Mucosa of gallbladder (tissue), 1 donor: ENCODE data around the gene ZNF184. TPM values are rescaled to one million over a fixed set of nuclear protein-coding genes. Genes with fewer than 3 reads are reported as not detected.

ENCODE experiments used
- DNase-seq: peaks from one replicate; pipeline ENCODE4 v3.0.0-alpha.2; 2020; ENCODE audit warnings: low spot score
- total RNA-seq: library from RNA; stranded (reverse); gene quantifications from one replicate; pipeline ENCODE4 v1.2.1, GENCODE V29; 2021
- donor health status: DM: no; HTN: no; CAD: no.

Gene ZNF184
- total RNA-seq, 1 donor from 2014 or later, result 6.4 TPM

DNA sequence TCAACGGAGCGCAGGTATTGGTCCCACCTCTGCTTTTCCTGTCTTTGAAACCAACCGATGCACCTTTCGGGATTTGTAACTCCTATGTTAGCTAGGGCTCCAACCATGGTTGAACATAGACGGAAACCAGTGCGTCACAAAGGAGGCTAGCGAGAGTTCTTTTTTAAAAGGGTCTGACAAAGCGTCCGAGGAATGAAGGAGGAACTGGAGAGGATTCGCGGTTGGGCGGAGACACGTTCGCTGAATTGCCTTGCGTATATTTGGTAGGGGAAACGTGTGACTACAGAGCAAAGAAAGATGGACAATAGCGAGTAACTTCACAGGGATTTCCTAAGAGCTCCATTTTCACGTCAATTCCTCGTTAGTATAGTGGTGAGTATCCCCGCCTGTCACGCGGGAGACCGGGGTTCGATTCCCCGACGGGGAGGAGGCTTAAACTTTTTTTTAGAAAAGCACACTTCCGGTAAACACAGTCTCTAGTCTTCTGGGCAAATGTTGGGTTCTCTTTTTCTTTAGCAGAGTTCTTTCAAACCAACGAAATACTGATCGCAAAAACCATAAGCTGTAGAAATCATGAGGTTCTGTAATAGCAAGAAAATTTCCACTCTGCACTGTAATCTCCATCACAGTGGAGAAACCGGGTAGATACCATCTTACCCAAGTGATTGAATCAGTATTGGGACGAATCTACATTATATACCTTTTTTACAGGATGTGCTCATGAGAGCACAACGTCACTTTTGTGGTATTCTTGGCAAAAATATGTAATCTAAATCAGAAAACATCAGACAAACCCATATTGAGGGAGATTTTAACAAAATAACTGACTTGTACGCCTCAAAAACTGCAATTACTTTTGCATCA lies 6.6 kb upstream of the ZNF184 start:
- DNase-seq, result peak; percentile 87

DNA sequence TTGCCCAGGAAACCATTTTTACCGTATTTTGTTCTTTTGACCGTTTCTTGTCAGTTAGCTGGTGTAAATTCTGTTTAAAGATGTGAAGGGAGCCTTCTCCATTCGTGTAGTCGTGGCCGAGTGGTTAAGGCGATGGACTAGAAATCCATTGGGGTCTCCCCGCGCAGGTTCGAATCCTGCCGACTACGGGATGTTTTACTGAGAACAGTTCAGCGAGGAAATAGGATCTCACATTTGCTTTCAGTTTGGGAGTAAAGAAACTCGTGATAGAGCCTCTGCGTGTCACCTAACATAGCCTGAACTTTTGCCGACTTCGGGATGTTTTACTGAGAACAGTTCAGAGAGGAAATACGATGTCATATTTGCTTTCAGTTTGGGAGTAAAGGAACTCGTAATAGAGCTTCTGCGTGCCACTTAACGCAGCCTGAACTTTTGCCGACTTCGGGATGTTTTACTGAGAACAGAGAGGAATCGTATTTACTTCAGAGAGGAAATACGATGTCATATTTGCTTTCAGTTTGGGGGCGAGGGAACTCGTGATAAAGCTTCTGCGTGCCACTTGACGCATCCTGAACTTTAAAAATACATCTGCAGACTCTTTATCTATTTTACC lies 5.9 kb upstream of the ZNF184 start:
- peak; percentile 94 for DNase-seq

DNA sequence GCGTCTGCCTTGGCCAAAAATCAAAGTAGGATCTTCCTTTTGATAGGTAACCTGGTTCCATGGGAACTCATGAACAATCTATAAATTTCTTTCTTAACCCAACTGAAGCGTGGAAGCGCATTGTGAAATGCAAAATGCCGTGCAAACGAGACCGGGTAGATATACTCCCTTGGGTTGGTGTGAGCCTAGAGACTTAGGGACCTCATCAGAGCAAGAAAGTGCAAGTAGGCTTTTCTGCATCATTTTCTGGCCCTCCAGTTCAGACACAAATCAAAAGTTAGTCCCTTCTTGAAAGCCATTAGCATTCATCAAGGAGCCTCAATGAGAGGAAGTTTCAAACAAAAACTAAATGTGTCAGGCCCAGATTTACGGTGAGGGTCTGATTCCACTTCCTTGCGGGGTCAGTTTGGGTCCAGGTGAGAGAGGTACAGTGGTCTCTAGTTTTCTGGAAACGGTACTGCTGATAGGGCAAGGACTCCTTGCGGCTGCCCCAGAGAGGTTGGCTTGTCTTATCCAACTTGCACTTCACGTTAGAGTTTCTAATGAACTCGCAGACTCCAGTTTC lies 5.3 kb upstream of the ZNF184 start:
- no peak for DNase-seq

DNA sequence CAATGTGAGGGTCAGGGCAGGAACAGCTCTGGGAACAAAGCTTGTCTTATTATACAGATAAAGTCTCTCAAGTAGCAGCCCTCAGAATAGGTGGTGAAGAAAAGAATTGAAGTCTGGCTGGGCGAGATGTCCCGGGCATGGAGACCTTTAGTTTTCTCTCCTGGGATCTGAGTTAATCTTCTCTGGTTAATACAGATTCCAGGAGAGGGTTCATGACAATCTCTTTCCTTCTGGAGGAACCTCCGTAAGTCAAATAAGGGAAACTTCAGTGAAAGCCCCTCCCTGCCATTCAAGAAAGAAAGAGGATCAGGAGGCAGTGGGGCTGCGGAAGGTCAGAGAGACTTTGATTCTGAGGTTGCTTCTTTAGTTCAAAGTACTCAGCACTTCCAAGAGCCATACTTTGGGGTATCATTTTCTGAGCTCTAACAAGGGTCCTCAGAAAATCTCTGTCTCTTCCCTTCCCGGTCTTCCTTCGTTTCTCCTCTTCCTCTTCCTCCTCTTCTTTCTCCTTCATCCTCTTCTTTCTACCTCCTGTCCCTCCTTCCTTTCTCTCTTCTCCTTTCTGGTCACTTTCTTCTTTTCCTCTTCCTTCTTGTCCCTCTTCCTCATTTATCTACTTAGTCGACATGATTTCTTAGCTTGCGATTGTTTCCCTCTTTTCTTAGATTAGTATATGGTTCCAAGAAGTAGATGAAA lies 4.6 kb upstream of the ZNF184 start:
- no peak for DNase-seq

DNA sequence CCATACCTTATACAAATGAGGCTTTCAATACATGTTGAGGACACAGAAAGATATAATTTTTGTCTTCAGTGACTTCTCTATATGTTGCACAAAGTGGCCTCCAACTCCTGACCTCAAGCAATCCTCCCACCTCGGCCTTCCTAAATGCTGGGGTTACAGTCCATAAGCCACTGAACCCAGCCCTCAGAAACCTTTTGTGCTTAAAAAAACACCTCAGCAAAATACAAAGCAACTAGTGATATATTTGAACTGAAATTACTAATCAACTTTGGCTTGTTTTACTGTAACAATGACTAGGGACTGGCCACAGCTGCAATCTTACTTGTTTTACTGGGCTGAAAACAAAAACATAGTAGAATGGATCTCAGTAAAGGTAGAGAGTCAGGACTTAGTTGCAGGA lies 3.2 kb upstream of the ZNF184 start:
- no peak for DNase-seq

DNA sequence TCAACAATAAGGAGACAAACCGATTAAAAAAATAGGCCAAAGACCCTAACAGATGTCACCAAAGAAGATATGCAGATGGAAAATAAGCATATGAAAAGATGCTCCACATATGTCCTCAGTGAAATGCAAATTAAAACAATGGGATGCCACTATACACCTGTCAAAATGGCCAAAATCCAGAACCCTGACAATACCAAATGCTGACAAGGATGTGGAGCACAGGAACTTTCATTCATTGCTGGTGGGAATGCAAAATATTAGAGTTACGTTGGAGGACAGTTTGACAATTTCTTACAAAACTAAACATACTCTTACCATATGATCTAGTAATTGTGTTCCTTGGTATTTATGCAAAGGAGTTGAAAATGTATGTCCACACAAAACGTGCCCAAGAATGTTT lies 1.8 kb upstream of the ZNF184 start:
- no peak for DNase-seq

DNA sequence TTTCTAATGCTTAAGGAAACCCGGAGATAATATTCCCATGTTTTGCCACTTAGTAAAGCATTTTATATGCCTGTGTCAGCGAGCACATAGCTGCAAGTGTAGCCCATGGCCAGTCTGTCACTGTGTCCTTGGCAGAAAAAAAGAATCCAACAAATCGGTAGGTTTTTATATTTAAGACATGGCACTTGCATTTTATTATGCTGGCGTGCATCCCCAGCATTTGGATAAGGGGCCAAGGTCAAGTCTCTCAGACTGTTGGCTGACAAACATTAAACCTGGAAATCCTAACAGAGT lies 1.2 kb upstream of the ZNF184 start:
- DNase-seq, result no peak

DNA sequence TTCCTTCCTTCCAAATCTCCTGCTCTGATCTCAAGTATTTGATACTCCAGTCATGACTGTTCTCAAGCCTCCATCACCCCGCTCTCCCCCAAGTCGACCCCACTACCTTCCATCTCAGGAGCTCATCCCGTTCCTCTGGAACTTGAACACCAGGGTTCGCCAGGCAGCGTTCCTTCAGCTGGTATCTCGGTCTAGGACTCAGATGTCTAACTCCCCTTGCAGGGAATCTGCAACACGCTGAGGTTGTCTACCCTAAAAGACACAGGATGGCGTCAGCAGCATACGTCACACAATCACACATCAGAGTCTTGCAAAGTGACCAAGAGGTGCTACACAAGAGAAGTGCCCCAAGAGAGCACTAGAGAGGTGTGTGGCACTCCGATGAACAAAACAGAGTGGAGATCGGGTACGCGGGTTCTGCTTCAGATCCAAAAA lies 706 bp downstream of the ZNF184 start:
- DNase-seq, result peak; percentile 56

DNA sequence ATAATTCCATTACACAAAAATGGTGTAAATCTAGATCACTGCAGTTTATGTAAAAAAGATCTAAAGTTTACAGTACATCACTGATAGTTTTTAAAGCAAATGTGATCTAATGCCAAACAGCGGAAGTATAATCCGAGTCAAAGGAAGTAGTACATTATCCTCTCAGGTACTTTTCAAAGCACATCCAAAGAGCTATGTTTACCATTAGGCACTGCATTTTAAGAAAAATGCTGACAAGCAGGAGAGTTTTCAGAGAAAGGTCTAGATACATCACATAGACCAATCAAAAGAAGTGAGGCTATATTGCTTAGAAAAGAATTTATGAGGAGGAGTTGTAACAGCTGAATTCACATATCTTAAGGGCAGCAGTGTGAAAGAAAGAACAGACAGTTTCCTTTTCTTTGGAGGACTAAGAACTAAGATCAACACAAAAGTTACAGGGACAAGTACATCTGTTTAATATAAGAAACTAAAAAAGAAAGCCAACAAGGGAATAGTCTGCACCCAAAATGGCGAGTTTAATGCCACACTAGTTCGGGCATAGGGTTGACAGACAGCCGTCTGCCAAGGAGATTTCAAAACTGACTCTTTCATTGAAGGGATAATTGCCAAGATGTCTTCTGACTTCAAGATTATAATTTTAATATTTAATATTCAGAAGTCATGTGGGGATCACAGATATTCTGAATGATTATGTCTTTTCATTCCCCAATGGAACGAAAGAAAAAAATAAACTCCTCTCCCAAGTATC lies 1.4 kb downstream of the ZNF184 start:
- DNase-seq, result no peak

DNA sequence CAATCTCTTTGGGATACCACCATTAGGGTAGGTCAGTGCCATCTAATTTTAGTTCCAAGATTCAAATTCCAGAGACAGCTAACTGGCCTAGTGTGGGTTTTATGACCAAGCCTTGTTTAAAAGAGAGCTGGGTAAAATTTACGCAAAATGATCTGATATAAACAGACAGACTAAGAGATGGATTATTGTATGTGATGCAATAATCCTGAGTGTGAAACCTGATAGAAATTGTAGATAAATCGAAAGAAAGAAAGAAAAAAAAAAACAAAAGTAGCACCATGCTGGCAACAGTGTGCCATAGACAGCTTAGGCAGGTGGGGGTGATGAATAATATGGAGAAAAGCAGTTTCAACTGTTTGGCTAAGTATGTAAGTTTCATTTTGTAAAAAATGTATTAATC lies 2.9 kb downstream of the ZNF184 start:
- no peak for DNase-seq

DNA sequence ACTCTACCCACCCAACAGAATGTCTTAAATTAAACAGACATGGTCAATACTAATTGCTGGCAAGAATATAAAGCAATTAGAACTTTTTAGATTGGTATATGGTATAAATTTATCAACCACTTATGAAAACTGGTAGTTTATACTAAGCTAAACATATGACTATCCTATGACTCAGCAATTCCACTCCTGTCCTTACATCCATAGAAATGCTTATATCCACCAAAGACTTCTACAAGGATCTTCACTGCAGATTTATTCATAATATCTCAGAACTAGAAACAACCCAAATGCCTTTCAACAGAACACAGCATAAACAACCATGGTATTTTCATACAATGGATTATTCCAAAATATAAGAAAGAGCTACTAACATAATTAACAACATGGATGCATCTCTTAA lies 4.6 kb downstream of the ZNF184 start:
- DNase-seq, result no peak

DNA sequence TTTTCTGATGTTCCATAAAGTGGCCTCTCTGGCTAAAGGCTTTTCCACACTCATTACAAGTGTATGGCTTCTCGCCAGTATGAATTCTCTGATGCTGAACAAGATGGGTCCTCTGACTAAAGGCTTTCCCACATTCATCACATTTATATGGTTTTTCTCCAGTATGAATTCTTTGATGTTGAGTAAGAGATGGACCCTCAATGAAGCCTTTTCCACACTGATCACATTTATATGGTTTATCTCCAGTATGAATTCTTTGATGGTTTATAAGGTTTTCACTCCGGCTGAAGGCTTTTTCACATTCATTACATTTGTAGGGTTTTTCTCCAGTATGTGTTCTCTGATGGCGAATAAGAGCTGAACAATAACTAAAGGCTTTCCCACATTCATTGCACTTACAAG lies 20.4 kb downstream of the ZNF184 start:
- DNase-seq, result no peak

DNA sequence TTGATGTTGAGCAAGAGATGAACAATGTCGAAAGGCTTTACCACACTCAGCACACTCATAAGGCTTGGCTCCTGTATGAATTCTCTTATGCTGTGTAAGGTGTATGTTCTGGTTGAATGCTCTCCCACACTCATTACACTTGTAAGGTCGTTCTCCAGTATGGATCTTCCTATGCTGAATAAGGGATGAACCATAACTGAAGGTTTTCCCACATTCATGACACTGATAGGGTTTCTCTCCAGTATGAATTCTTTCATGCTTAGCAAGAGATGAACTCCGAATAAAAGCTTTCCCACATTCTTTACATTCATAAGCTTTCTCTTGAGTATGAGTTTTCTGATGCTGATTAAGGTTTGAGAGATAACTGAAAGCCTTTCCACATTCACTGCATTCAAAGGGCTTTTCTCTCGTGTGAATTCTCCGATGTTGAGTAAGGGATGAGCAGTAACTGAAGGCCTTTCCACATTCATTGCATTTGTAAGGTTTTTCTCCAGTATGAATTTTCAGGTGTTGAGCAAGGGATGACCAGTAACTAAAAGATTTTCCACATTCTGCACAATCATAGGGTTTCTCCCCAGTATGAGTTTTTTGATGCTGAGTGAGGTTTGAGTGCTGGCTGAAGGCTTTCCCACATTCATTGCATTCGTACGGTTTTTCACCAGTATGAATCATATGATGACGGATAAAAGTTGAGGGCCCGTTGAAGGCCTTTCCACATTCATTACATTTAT lies 21.1 kb downstream of the ZNF184 start:
- DNase-seq, result no peak

DNA sequence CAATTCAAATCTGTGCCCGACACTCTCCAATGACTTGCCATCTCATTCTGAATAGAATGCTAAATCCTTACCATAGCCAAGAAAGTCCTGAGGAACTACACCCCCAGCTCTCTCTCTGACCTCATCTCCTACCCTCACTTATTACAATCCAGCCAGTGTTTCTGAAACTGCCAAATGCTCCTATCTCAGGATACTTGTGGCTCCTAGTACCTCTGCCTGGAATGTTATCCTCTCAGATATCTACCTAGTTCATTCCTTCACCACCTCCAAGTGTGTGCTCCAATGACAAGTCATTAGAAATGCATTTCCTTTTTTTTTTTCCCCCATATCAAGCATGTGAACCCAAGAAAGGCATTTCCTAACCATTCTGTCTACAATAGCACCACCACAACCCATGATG lies 24.4 kb downstream of the ZNF184 start:
- no peak for DNase-seq

DNA sequence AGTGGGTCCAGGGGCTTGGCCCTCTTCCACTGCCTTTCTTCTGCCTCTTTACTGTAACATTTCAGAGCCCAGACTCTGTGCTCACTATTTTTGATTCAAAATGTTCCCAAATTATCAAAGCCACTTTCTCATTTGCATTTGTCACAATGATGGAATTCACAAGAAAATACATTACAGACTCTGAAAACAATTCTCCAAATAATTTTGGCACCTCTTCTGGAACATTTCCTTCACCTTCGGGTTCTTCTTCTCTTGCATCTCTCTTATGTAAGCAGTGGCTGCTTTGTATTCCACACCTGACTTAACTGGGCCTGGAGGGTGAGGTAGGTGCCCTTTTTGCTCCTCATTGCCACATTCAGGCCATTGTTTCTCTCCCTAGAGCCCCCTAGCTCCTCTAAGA lies 30.0 kb downstream of the ZNF184 start:
- no peak for DNase-seq

DNA sequence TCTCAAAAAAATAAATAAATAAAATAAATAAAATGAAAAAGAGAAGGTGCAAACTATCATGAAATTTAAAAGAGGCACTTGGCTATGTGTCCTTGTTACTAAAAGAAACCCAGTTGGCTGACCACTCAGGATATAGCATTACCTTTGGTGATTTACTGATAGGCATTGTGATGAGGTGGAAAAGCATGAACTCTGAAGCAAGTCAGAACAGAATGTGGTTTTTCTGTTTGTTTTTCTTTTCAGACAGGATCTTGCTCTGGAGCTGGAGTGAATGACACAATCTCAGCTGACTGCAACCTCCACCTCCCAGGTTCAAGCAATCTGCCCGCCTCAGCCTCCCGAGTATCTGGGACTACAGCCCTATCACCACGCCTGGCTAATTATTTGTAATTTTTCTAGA lies 31.9 kb downstream of the ZNF184 start:
- no peak for DNase-seq

DNA sequence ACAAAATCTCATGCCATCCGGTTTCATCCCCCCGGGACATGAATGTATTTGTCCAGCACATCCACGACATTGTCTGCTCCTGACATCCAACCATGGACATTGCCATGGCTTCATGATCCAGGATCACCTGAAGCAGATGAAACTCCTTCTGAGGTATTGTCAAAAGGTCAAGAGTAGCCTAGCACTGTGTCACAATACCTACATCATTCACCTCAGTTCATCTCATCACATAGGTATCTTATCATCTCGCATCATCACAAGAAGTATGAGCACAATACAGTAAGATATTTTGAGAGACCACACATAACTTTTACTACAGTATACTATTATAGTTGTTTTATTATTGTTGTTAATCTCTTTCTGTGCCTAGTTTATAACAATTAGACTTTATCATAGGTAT lies 33.5 kb downstream of the ZNF184 start:
- no peak for DNase-seq

DNA sequence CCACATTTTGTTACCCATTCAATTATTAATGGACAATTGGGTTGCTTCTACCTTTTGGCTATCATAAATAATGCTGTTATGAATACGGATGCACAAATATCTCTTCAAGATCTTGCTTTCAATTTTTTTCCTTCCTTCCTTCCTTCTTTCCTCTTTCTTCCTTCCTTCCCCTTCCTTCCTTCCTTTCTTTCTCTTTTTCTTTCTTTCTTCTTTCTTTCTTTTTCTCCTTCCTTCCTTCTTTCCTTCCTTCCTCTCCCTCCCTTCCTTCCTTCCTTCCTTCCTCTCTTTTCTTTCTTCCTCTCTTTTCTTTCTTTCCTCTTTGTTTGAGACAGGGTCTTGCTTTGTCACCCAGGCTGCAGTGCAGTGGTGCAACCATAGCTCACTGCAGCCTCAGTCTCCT lies 39.2 kb downstream of the ZNF184 start:
- DNase-seq, result no peak

DNA sequence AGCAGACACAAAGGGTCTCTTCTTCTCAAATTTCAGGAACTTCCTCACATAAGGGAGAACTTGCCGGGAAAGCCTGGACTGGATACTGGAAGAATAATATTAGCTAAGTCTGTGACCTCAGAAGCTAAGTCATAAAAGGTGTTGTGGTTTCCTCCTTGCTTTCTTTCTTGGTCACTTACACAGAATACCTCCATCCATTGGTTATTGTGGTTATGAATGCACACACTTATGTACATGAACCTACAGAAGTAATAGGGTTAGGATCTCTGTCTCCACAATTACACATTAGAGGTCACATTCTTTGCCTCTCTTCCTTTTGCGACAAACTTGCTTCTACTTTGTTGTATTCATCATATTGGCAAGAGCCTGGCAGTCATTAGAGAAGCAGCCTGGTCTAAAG lies 43.9 kb downstream of the ZNF184 start:
- no peak for DNase-seq

DNA sequence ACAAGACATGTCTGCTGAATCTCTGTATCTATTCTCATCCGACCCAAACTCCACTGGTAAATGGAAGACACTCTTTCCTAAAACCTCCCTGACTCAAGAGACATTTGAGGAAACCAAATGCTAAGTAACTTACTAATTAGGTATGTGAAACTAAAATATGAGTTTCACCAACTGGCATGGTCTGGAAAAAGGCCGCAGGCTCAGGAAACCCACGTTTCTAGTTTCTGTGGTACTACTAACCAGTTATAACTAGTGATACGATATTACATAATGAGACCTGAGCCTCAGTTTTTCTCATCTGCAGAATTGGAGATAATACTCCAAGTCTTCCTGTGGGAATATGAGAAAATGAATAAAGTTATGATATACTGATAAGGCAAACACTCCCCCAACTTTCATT lies 44.4 kb downstream of the ZNF184 start:
- no peak for DNase-seq

DNA sequence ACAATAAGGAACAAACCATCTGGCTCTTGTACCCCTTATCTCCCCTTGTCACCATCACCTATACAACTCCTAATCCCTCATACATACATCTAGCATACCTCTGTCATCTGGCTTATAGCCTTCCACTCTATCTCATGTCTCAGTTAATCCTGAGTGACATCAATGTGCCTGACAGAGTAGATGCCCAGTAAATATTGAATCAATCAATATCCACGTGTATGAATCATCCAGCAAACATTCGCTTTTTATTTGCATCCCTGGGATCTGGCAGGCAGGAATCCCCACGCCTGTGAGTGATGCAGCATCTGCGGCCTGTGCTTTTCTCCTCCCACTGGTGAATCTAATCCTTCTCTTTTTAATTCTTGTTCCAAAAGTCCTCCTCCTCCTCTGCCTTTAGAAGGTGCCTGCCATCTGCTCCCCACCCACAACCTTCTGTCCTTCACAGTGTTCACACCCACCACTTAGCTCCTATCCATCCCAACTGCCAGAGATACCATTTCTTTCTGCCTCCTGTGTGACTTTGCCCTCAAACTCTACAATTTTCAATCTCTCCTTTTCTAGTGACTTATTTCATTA lies 46.8 kb downstream of the ZNF184 start:
- DNase-seq, result no peak
